ENCODE results near the gene SLC22A7. TPM values are rescaled to one million over a fixed set of nuclear protein-coding genes. Genes with fewer than 3 reads are reported as not detected.
"Not testable (repeated sequence)": the region's sequence is repeated elsewhere in the genome, so short reads cannot be mapped to it uniquely, and the experiment has no call there.

SLC22A7 gene
- total RNA-seq, 4 donors from 2014 or later: not detected

GRCh38 chr6:43339168-43339567 is 41.1 kb downstream of the SLC22A7 start:
- no peak for DNase-seq (ENCODE audit: low spot score in 2 of 2)
- Histone ChIP-seq H3K9me3 (no peaks in the 10 kb centered on the region), H3K27me3 (no peaks in the 10 kb centered on the region), H3K27ac (no peak overlapping the region), H3K4me1 (no peaks in the 10 kb centered on the region), H3K36me3 (peaks cover 66% of the 10 kb centered on the region), H3K4me3 (no peak overlapping the region)
- 94% methylated on average over 4 of the region's 4 CpGs for WGBS
- TF ChIP-seq POLR2AphosphoS5 (IDR thresholded peaks at IDR 0.05): no peak
- TF ChIP-seq EP300 (IDR thresholded peaks at IDR 0.05): no peak
- no peak for TF ChIP-seq POLR2A (IDR thresholded peaks at IDR 0.05)
- no peak for TF ChIP-seq CTCF (IDR thresholded peaks at IDR 0.05)

- peaks cover 81% of the 10 kb centered on the region for H3K36me3 ChIP-seq
- not testable (repeated sequence) for DNase-seq (ENCODE audit: low spot score in 2 of 2); H3K4me3 ChIP-seq; H3K4me1 ChIP-seq; H3K9me3 ChIP-seq; H3K27me3 ChIP-seq; H3K27ac ChIP-seq
- WGBS: 98% methylated on average over 11 of the region's 11 CpGs
These were observed 48.2 kb downstream of the SLC22A7 start for GRCh38 chr6:43346243-43346642.

GRCh38 chr6:43347021-43347420 is 49.0 kb downstream of the SLC22A7 start:
- Histone ChIP-seq H3K4me1 (no peaks in the 10 kb centered on the region), H3K4me3 (no peak overlapping the region), H3K36me3 (peaks cover 80% of the 10 kb centered on the region), H3K9me3 (no peaks in the 10 kb centered on the region), H3K27ac (no peak overlapping the region), H3K27me3 (no peaks in the 10 kb centered on the region)
- TF ChIP-seq POLR2A (IDR thresholded peaks at IDR 0.05) (no peak), EP300 (IDR thresholded peaks at IDR 0.05) (no peak), POLR2AphosphoS5 (IDR thresholded peaks at IDR 0.05) (no peak)
- WGBS: 86% methylated on average over 3 of the region's 3 CpGs
- no peak for DNase-seq (ENCODE audit: low spot score in 2 of 2)

GRCh38 chr6:43347444-43347843 is 49.4 kb downstream of the SLC22A7 start:
- Histone ChIP-seq H3K4me3 (no peak overlapping the region), H3K4me1 (no peaks in the 10 kb centered on the region), H3K27me3 (no peaks in the 10 kb centered on the region), H3K27ac (no peak overlapping the region), H3K9me3 (no peaks in the 10 kb centered on the region), H3K36me3 (peaks cover 80% of the 10 kb centered on the region)
- no peak for TF ChIP-seq EP300 (IDR thresholded peaks at IDR 0.05)
- TF ChIP-seq POLR2AphosphoS5 (IDR thresholded peaks at IDR 0.05): no peak
- TF ChIP-seq POLR2A (IDR thresholded peaks at IDR 0.05): no peak
- TF ChIP-seq CTCF (IDR thresholded peaks at IDR 0.05): no peak
- 92% methylated on average over 3 of the region's 3 CpGs for WGBS
- DNase-seq (ENCODE audit: low spot score in 2 of 2): no peak

- DNase-seq (ENCODE audit: low spot score in 2 of 2); H3K9me3 ChIP-seq: not testable (repeated sequence)
- 95% methylated on average over 5 of the region's 5 CpGs for WGBS
These were observed 53.9 kb downstream of the SLC22A7 start for GRCh38 chr6:43351951-43352350.

More at GRCh38 chr6:43351951-43352350, 53.9 kb downstream of the SLC22A7 start:
- H3K36me3 ChIP-seq: peaks cover 85% of the 10 kb centered on the region
- not testable (repeated sequence) for H3K4me3 ChIP-seq, H3K27me3 ChIP-seq, H3K27ac ChIP-seq, H3K4me1 ChIP-seq

Other genes starting within 250 kb of the SLC22A7 start
- gene CUL7, start 244.4 kb upstream of the SLC22A7 start, total RNA-seq: 10 to 100 TPM; 12.3 to 22.2 (median 15.5) TPM
- gene MRPL2, start 238.8 kb upstream of the SLC22A7 start, total RNA-seq: 10 to 100 TPM; 21.2 to 38.1 (median 25.9) TPM
- gene KLC4, start 238.6 kb upstream of the SLC22A7 start, total RNA-seq: 10 to 100 TPM; 15.0 to 45.9 (median 24.4) TPM
- 10 to 100 TPM; 50.4 to 71.3 (median 66.3) TPM for gene PTK7, start 221.9 kb upstream of the SLC22A7 start, total RNA-seq
- gene SRF, start 127.0 kb upstream of the SLC22A7 start, total RNA-seq: 10 to 100 TPM; 19.6 to 33.2 (median 28.9) TPM
- gene CUL9, start 116.1 kb upstream of the SLC22A7 start, total RNA-seq: 100 to 1,000 TPM in 2 of 4 donors, 10 to 100 TPM in 2; 51.8 to 130 (median 92.4) TPM
- 10 to 100 TPM; 21.9 to 88.4 (median 74.4) TPM for gene DNPH1, start 68.8 kb upstream of the SLC22A7 start, total RNA-seq
- not detected for gene TTBK1, start 54.8 kb upstream of the SLC22A7 start, total RNA-seq
- 1 to 10 TPM in 3 of 4 donors, not detected in 1; 2.2 to 3.4 (median 2.6) TPM for gene CRIP3, start 10.6 kb downstream of the SLC22A7 start, total RNA-seq
- gene ZNF318, start 71.4 kb downstream of the SLC22A7 start, total RNA-seq: 10 to 100 TPM; 20.9 to 35.5 (median 24.8) TPM
- gene ABCC10, start 129.3 kb downstream of the SLC22A7 start, total RNA-seq: 10 to 100 TPM; 16.1 to 39.1 (median 27.4) TPM
- gene DLK2, start 157.3 kb downstream of the SLC22A7 start, total RNA-seq: 10 to 100 TPM; 23.6 to 61.7 (median 32.3) TPM
- gene TJAP1, start 179.3 kb downstream of the SLC22A7 start, total RNA-seq: 10 to 100 TPM; 17.8 to 32.4 (median 30.6) TPM
- gene LRRC73, start 212.1 kb downstream of the SLC22A7 start, total RNA-seq: under 1 TPM in 2 of 4 donors, not detected in 2; 0.34 to 0.42 TPM
- gene YIPF3, start 218.7 kb downstream of the SLC22A7 start, total RNA-seq: 100 to 1,000 TPM in 1 of 4 donors, 10 to 100 TPM in 3; 69.8 to 115 (median 84.6) TPM
- 10 to 100 TPM; 31.1 to 44.7 (median 35.6) TPM for gene POLR1C, start 218.8 kb downstream of the SLC22A7 start, total RNA-seq